ENCODE data around the gene SLC29A1. TPM values are rescaled to one million over a fixed set of nuclear protein-coding genes. Genes with fewer than 3 reads are reported as not detected.

The SLC29A1 gene
- total RNA-seq, 4 donors from 2014 or later = 101 to 281 (median 134) TPM

GRCh38 chr6:44265722-44266233, 42.4 kb downstream of the SLC29A1 start:
- Histone ChIP-seq H3K36me3 (peaks cover 0 to 6% of the 10 kb centered on the region in 2 donors), H3K9me3 (no peaks in the 10 kb centered on the region), H3K27ac (peak overlapping the region in 3 of 4 donors; percentile 87 to 91 (median 90)), H3K27me3 (peaks cover 29% of the 10 kb centered on the region), H3K4me3 (peak overlapping the region; percentile 41 to 87), H3K4me1 (peaks cover 4 to 46% (median 29%) of the 10 kb centered on the region in 3 donors)
- 56 to 58% methylated on average over 6 to 14 of the region's 17 CpGs for WGBS, 2 donors (ENCODE audit: low coverage in 1 of 2)
- ATAC-seq = no peak
- TF ChIP-seq CTCF (IDR thresholded peaks at IDR 0.05) (no peak), POLR2A (IDR thresholded peaks at IDR 0.05) (no peak), POLR2AphosphoS5 (IDR thresholded peaks at IDR 0.05) (no peak), EP300 (IDR thresholded peaks at IDR 0.05) (no peak)

- Histone ChIP-seq H3K27ac (peak overlapping the region in 2 of 4 donors; percentile 87 to 90), H3K4me3 (no peak overlapping the region), H3K27me3 (peaks cover 35% of the 10 kb centered on the region), H3K4me1 (peaks cover 4 to 51% (median 29%) of the 10 kb centered on the region in 3 donors), H3K36me3 (peaks cover 0 to 4% of the 10 kb centered on the region in 2 donors), H3K9me3 (no peaks in the 10 kb centered on the region)
- ATAC-seq = no peak
- WGBS, 2 donors (ENCODE audit: low coverage in 1 of 2) = 77 to 90% methylated on average over 2 to 3 of the region's 3 CpGs
- TF ChIP-seq EP300 (IDR thresholded peaks at IDR 0.05) = no peak
Observed at GRCh38 chr6:44266347-44266746, 43.0 kb downstream of the SLC29A1 start.

- WGBS, 2 donors (ENCODE audit: low coverage in 1 of 2) = 64 to 65% methylated on average over 2 to 3 of the region's 10 CpGs
- Histone ChIP-seq H3K27me3 (peaks cover 44% of the 10 kb centered on the region), H3K4me3 (no peak overlapping the region), H3K27ac (no peak overlapping the region), H3K9me3 (no peaks in the 10 kb centered on the region), H3K36me3 (no peaks in the 10 kb centered on the region), H3K4me1 (peaks cover 4 to 44% (median 27%) of the 10 kb centered on the region in 3 donors)
- ATAC-seq = no peak
- no peak for TF ChIP-seq POLR2A (IDR thresholded peaks at IDR 0.05)
- TF ChIP-seq CTCF (IDR thresholded peaks at IDR 0.05) = no peak
- no peak for TF ChIP-seq POLR2AphosphoS5 (IDR thresholded peaks at IDR 0.05)
- TF ChIP-seq EP300 (IDR thresholded peaks at IDR 0.05) = no peak
Observed at GRCh38 chr6:44267252-44267651, 43.9 kb downstream of the SLC29A1 start.

GRCh38 chr6:44268095-44268628, 44.8 kb downstream of the SLC29A1 start:
- no peaks in the 10 kb centered on the region for H3K36me3 ChIP-seq
- no peak overlapping the region for H3K4me3 ChIP-seq
- 0 to 27% methylated on average over 1 to 4 of the region's 5 CpGs for WGBS, 2 donors (ENCODE audit: low coverage in 1 of 2)
- no peaks in the 10 kb centered on the region for H3K9me3 ChIP-seq
- TF ChIP-seq EP300 (IDR thresholded peaks at IDR 0.05) (no peak), POLR2A (IDR thresholded peaks at IDR 0.05) (no peak), POLR2AphosphoS5 (IDR thresholded peaks at IDR 0.05) (no peak), CTCF (IDR thresholded peaks at IDR 0.05) (peak in 3 of 4 experiments; percentile 70 to 89 (median 80))
- H3K27ac ChIP-seq = no peak overlapping the region
- peaks cover 53% of the 10 kb centered on the region for H3K27me3 ChIP-seq
- no peak for ATAC-seq
- H3K4me1 ChIP-seq = peaks cover 4 to 35% (median 18%) of the 10 kb centered on the region in 3 donors

GRCh38 chr6:44269178-44269920, 46.0 kb downstream of the SLC29A1 start:
- WGBS, 2 donors (ENCODE audit: low coverage in 1 of 2) = no CpG with 5 or more reads among the region's 1 CpG
- no peak for TF ChIP-seq POLR2A (IDR thresholded peaks at IDR 0.05)
- TF ChIP-seq EP300 (IDR thresholded peaks at IDR 0.05) = no peak
- TF ChIP-seq POLR2AphosphoS5 (IDR thresholded peaks at IDR 0.05) = no peak
- no peak for TF ChIP-seq CTCF (IDR thresholded peaks at IDR 0.05)
- no peak overlapping the region for H3K27ac ChIP-seq

More at GRCh38 chr6:44269178-44269920, 46.0 kb downstream of the SLC29A1 start:
- Histone ChIP-seq H3K4me3 (no peak overlapping the region), H3K4me1 (peaks cover 1 to 23% (median 6%) of the 10 kb centered on the region in 3 donors), H3K27me3 (peaks cover 65% of the 10 kb centered on the region), H3K9me3 (no peaks in the 10 kb centered on the region), H3K36me3 (no peaks in the 10 kb centered on the region)
- ATAC-seq = no peak
